ENCODE results near the gene AKAP12.

The AKAP12 gene

GRCh38 chr6:151215999-151216398 lies 23.8 kb upstream of the AKAP12 start:
- CTCF ChIA-PET = interaction anchor here (1.5 kb wide), 1 partner anchor 108 kb away, joined by 4 read pairs; no protein-coding TSS in a partner anchor
- POLR2A ChIA-PET = no interaction called here
- TF ChIP-seq ZNF384 (IDR thresholded peaks at IDR 0.05) (no peak), FOXK2 (IDR thresholded peaks at IDR 0.05) (no peak), SUZ12 (IDR thresholded peaks at IDR 0.05) (no peak), ELF4 (IDR thresholded peaks at IDR 0.05) (no peak), NFRKB (IDR thresholded peaks at IDR 0.05) (no peak), HDGF (IDR thresholded peaks at IDR 0.05; ENCODE audit: borderline replicate concordance) (no peak), FOXM1 (IDR thresholded peaks at IDR 0.05; ENCODE audit: borderline replicate concordance) (no peak), PKNOX1 (IDR thresholded peaks at IDR 0.05) (no peak), L3MBTL2 (conservative IDR thresholded peaks at IDR 0.05) (no peak)

GRCh38 chr6:151216804-151217203 lies 23.0 kb upstream of the AKAP12 start:
- POLR2A ChIA-PET = no interaction called here

More at GRCh38 chr6:151215999-151216398, 23.8 kb upstream of the AKAP12 start:
- DNase-seq (ENCODE audit: extremely low spot score) = no peak

GRCh38 chr6:151219192-151219591 lies 20.6 kb upstream of the AKAP12 start:
- DNase-seq (ENCODE audit: extremely low spot score) = no peak
- POLR2A ChIA-PET = no interaction called here
- CTCF ChIA-PET = no interaction called here
- TF ChIP-seq CTBP1 (IDR thresholded peaks at IDR 0.05; ENCODE audit: borderline replicate concordance) = no peak
- no peak for TF ChIP-seq ARNT (IDR thresholded peaks at IDR 0.05)
- no peak for TF ChIP-seq SUZ12 (IDR thresholded peaks at IDR 0.05)
- TF ChIP-seq HDGF (IDR thresholded peaks at IDR 0.05; ENCODE audit: borderline replicate concordance) = no peak
- TF ChIP-seq ZNF384 (IDR thresholded peaks at IDR 0.05) = no peak
- no peak for TF ChIP-seq FOXM1 (IDR thresholded peaks at IDR 0.05; ENCODE audit: borderline replicate concordance)
- TF ChIP-seq SP1 (IDR thresholded peaks at IDR 0.05) = no peak
- TF ChIP-seq PKNOX1 (IDR thresholded peaks at IDR 0.05) = no peak
- no peak for TF ChIP-seq TARDBP (IDR thresholded peaks at IDR 0.05)
- no peak for TF ChIP-seq LEF1 (IDR thresholded peaks at IDR 0.05; ENCODE audit: borderline replicate concordance)
- TF ChIP-seq NFRKB (IDR thresholded peaks at IDR 0.05) = no peak
- TF ChIP-seq L3MBTL2 (conservative IDR thresholded peaks at IDR 0.05) = no peak
- no peak for TF ChIP-seq BHLHE40 (IDR thresholded peaks at IDR 0.05; ENCODE audit: borderline replicate concordance)

More at GRCh38 chr6:151216804-151217203, 23.0 kb upstream of the AKAP12 start:
- TF ChIP-seq NFRKB (IDR thresholded peaks at IDR 0.05) (no peak), ELF4 (IDR thresholded peaks at IDR 0.05) (no peak), FOXM1 (IDR thresholded peaks at IDR 0.05; ENCODE audit: borderline replicate concordance) (no peak), L3MBTL2 (conservative IDR thresholded peaks at IDR 0.05) (no peak), HDGF (IDR thresholded peaks at IDR 0.05; ENCODE audit: borderline replicate concordance) (no peak), ARNT (IDR thresholded peaks at IDR 0.05) (no peak), BHLHE40 (IDR thresholded peaks at IDR 0.05; ENCODE audit: borderline replicate concordance) (no peak), TARDBP (IDR thresholded peaks at IDR 0.05) (no peak), PKNOX1 (IDR thresholded peaks at IDR 0.05) (no peak), SUZ12 (IDR thresholded peaks at IDR 0.05) (no peak)
- no peak for DNase-seq (ENCODE audit: extremely low spot score)
- CTCF ChIA-PET = no interaction called here

- ChIA-PET POLR2A (no interaction called here), CTCF (no interaction called here)
- TF ChIP-seq HDGF (IDR thresholded peaks at IDR 0.05; ENCODE audit: borderline replicate concordance) (no peak), TARDBP (IDR thresholded peaks at IDR 0.05) (no peak), PKNOX1 (IDR thresholded peaks at IDR 0.05) (no peak), NFRKB (IDR thresholded peaks at IDR 0.05) (no peak)
- DNase-seq (ENCODE audit: extremely low spot score) = no peak
Observed at GRCh38 chr6:151224076-151224475, 15.7 kb upstream of the AKAP12 start.

GRCh38 chr6:151225919-151226318 lies 13.8 kb upstream of the AKAP12 start:
- ChIA-PET POLR2A (no interaction called here), CTCF (no interaction called here)
- DNase-seq (ENCODE audit: extremely low spot score) = no peak
- TF ChIP-seq ZNF384 (IDR thresholded peaks at IDR 0.05) (no peak), FOXA1 (IDR thresholded peaks at IDR 0.05) (no peak), LEF1 (IDR thresholded peaks at IDR 0.05; ENCODE audit: borderline replicate concordance) (no peak), TARDBP (IDR thresholded peaks at IDR 0.05) (no peak), L3MBTL2 (conservative IDR thresholded peaks at IDR 0.05) (no peak), CTBP1 (IDR thresholded peaks at IDR 0.05; ENCODE audit: borderline replicate concordance) (no peak), HDGF (IDR thresholded peaks at IDR 0.05; ENCODE audit: borderline replicate concordance) (no peak), SUZ12 (IDR thresholded peaks at IDR 0.05) (no peak), BHLHE40 (IDR thresholded peaks at IDR 0.05; ENCODE audit: borderline replicate concordance) (no peak), NFRKB (IDR thresholded peaks at IDR 0.05) (no peak), SP1 (IDR thresholded peaks at IDR 0.05) (no peak), FOXK2 (IDR thresholded peaks at IDR 0.05) (no peak), PKNOX1 (IDR thresholded peaks at IDR 0.05) (no peak)

Data from HEK293T (cell line).